ENCODE measurements around the gene GORAB. TPM values are rescaled to one million over a fixed set of nuclear protein-coding genes. Genes with fewer than 3 reads are reported as not detected.

GORAB gene
- total and polyA plus RNA-seq, 2 donors (not counting 3 experiments of a cell fraction or from before 2014, with no cell fraction given): 4.4 to 6.4 TPM

DNA sequence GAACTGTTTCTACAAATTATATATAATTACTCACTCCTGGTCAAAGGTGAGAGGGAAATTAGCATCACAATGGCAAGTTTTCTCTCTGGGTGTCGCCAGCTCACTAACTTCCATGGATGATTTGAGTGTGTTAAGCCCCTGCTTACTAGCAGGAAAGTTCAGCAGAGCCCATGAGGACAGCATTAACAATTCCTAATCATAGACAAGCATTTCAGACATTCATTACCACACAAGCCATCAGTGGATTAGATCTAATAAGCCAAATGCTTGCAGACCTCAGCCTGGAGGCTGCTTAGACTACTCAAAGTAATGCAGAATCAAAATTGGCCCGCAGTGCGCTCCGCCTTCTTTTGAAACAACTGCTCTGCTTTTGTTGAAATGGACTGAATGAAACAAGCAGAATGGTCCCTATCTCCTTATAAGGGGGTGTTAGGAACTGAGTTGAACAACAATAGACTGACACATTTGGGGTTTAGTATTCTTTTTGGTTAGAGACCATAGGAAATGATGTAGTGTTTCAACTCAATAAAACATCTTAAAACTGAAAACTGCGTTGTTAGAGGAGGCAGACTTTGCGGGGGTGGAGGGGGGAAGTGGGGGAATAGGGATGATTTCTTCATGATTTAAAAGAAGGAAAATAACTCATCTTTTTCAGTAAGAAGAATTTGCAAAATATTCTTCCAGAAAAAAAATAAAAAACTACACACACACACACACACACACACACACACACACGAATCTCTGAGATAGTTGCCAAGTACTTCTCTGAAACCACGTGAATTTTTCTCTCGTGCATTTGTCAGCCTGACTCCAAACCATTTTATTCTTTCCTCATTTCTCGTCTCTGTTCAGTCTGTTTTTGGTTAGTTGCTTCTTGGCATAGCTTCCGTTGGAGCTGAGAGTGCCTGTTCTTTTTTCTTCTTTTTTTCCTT is 54.6 kb downstream of the GORAB start:
- Histone ChIP-seq H3K9ac (replicated peaks; ENCODE audit: extremely low read depth, insufficient read depth, low read length) (no peak overlapping the region), H3K9me1 (replicated peaks; ENCODE audit: control insufficient read depth, extremely low read depth, insufficient read depth, low read length) (no peaks in the 10 kb centered on the region), H3K4me2 (ENCODE audit: insufficient read depth, low read length) (no peak overlapping the region), H3K27me3 (ENCODE audit: control insufficient read depth in 2 of 2, insufficient read depth in 2 of 2, low read length in 2 of 2) (peaks cover 0 to 15% of the 10 kb centered on the region in 2 experiments), H3K79me2 (ENCODE audit: control insufficient read depth, insufficient read depth, low read length) (no peaks in the 10 kb centered on the region), H2AFZ (ENCODE audit: low read depth, low read length) (no peak overlapping the region), H3K27ac (ENCODE audit: insufficient read depth, low read depth, low read length) (no peak overlapping the region), H3K36me3 (ENCODE audit: control insufficient read depth in 2 of 2, extremely low read depth in 1 of 2, insufficient read depth in 2 of 2, low read length in 2 of 2) (no peaks in the 10 kb centered on the region), H4K20me1 (replicated peaks; ENCODE audit: control insufficient read depth, extremely low read depth, insufficient read depth, low read length) (no peaks in the 10 kb centered on the region), H3K9me3 (replicated peaks; ENCODE audit: control insufficient read depth, insufficient read depth, low read length) (no peaks in the 10 kb centered on the region), H3K4me1 (ENCODE audit: control insufficient read depth, extremely low read depth, insufficient read depth, low read length) (no peaks in the 10 kb centered on the region), H3K4me3 (replicated peaks in 1 of 3; ENCODE audit: insufficient read depth in 1 of 3, low read depth in 1 of 3, low read length in 3 of 3) (no peak overlapping the region)
- dilution Hi-C loops (cut with MboI; ENCODE audit: extremely low pct_ligation_motif_present, low sequenced_read_pairs): no loop called here
- intact Hi-C loops (cut with micrococcal nuclease): no loop called here
- ChIA-PET CTCF (no interaction called here), POLR2A (no interaction called here)
- no peak for TF ChIP-seq POLR2A (IDR thresholded peaks at IDR 0.05; ENCODE audit: low read depth, low read length)
- TF ChIP-seq POLR2AphosphoS5 (IDR thresholded peaks at IDR 0.05; ENCODE audit: insufficient read depth, low read depth, low read length): no peak
- TF ChIP-seq, protein P1, sequence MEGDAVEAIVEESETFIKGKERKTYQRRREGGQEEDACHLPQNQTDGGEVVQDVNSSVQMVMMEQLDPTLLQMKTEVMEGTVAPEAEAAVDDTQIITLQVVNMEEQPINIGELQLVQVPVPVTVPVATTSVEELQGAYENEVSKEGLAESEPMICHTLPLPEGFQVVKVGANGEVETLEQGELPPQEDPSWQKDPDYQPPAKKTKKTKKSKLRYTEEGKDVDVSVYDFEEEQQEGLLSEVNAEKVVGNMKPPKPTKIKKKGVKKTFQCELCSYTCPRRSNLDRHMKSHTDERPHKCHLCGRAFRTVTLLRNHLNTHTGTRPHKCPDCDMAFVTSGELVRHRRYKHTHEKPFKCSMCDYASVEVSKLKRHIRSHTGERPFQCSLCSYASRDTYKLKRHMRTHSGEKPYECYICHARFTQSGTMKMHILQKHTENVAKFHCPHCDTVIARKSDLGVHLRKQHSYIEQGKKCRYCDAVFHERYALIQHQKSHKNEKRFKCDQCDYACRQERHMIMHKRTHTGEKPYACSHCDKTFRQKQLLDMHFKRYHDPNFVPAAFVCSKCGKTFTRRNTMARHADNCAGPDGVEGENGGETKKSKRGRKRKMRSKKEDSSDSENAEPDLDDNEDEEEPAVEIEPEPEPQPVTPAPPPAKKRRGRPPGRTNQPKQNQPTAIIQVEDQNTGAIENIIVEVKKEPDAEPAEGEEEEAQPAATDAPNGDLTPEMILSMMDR (IDR thresholded peaks at IDR 0.05; ENCODE audit: extremely low read depth in 1 of 2, insufficient read depth in 1 of 2, low read depth in 1 of 2, low read length in 2 of 2): no peak
- no peak for TF ChIP-seq GATA2 (IDR thresholded peaks at IDR 0.05; ENCODE audit: insufficient read depth, insufficient read length, low read depth, low read length)
- TF ChIP-seq FOS (IDR thresholded peaks at IDR 0.05; ENCODE audit: borderline replicate concordance, insufficient read depth, low read length): no peak
- TF ChIP-seq JUN (IDR thresholded peaks at IDR 0.05; ENCODE audit: borderline replicate concordance, insufficient read depth, insufficient read length, low read depth): no peak
- TF ChIP-seq, protein P2, sequence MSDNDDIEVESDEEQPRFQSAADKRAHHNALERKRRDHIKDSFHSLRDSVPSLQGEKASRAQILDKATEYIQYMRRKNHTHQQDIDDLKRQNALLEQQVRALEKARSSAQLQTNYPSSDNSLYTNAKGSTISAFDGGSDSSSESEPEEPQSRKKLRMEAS (IDR thresholded peaks at IDR 0.05; ENCODE audit: insufficient read depth, insufficient read length): no peak
- TF ChIP-seq MYC (IDR thresholded peaks at IDR 0.05; ENCODE audit: low read depth, low read length): no peak
- TF ChIP-seq EZH2 (IDR thresholded peaks at IDR 0.05; ENCODE audit: borderline replicate concordance, low read depth, low read length, severe bottlenecking): no peak
- no TSS peak for BruUV-seq (replicated peaks)
- DNase-seq (ENCODE audit: low read depth, low spot score): no peak
- FAIRE-seq: no peak

All from endothelial cell of umbilical vein (primary cell).